ENCODE results near the gene MCCC1. TPM values are rescaled to one million over a fixed set of nuclear protein-coding genes. Genes with fewer than 3 reads are reported as not detected.

The MCCC1 gene
- total RNA-seq, 4 donors from 2014 or later: 21.9 to 50.0 (median 34.2) TPM

GRCh38 chr3:183132409-183132808 is 33.1 kb upstream of the MCCC1 start:
- H3K27ac ChIP-seq: no peak overlapping the region
- no peaks in the 10 kb centered on the region for H3K36me3 ChIP-seq
- no peak overlapping the region for H3K4me3 ChIP-seq
- TF ChIP-seq POLR2A (IDR thresholded peaks at IDR 0.05): no peak
- no peak for TF ChIP-seq CTCF (IDR thresholded peaks at IDR 0.05)
- H3K9me3 ChIP-seq: peaks cover 0 to 20% (median 0%) of the 10 kb centered on the region in 3 donors
- no peaks in the 10 kb centered on the region for H3K4me1 ChIP-seq
- 46 to 69% methylated on average over 6 of the region's 6 CpGs for WGBS, 2 donors
- no peaks in the 10 kb centered on the region for H3K27me3 ChIP-seq
- intact Hi-C loops (cut with DNase I): no loop called here
- DNase-seq: no peak

GRCh38 chr3:183131735-183132134 is 32.4 kb upstream of the MCCC1 start:
- no peaks in the 10 kb centered on the region for H3K27me3 ChIP-seq
- no peak overlapping the region for H3K27ac ChIP-seq
- TF ChIP-seq POLR2A (IDR thresholded peaks at IDR 0.05) (no peak), CTCF (IDR thresholded peaks at IDR 0.05) (no peak)
- no peaks in the 10 kb centered on the region for H3K4me1 ChIP-seq
- H3K9me3 ChIP-seq: peaks cover 0 to 20% (median 0%) of the 10 kb centered on the region in 3 donors
- 46 to 69% methylated on average over 4 of the region's 4 CpGs for WGBS, 2 donors
- H3K36me3 ChIP-seq: no peaks in the 10 kb centered on the region
- H3K4me3 ChIP-seq: no peak overlapping the region
- intact Hi-C loops (cut with DNase I): no loop called here
- no peak for DNase-seq

GRCh38 chr3:183131186-183131725 is 32.0 kb upstream of the MCCC1 start:
- intact Hi-C loops (cut with DNase I): no loop called here
- 64 to 71% methylated on average over 3 to 4 of the region's 4 CpGs for whole genome bisulfite sequencing, 2 donors
- TF ChIP-seq POLR2A (IDR thresholded peaks at IDR 0.05) (no peak), CTCF (IDR thresholded peaks at IDR 0.05) (no peak)
- H3K4me1 ChIP-seq: no peaks in the 10 kb centered on the region
- no peaks in the 10 kb centered on the region for H3K36me3 ChIP-seq
- no peak overlapping the region for H3K27ac ChIP-seq
- DNase-seq: no peak
- no peaks in the 10 kb centered on the region for H3K27me3 ChIP-seq
- H3K9me3 ChIP-seq: peaks cover 0 to 20% (median 0%) of the 10 kb centered on the region in 3 donors
- H3K4me3 ChIP-seq: no peak overlapping the region

- no peak for DNase-seq
- no peaks in the 10 kb centered on the region for H3K27me3 ChIP-seq
- 90% methylated on average over 1 of the region's 1 CpG for WGBS, 2 donors
- no peaks in the 10 kb centered on the region for H3K4me1 ChIP-seq
- intact Hi-C loops (cut with DNase I): no loop called here
- TF ChIP-seq POLR2A (IDR thresholded peaks at IDR 0.05) (no peak), CTCF (IDR thresholded peaks at IDR 0.05) (no peak)
- H3K36me3 ChIP-seq: no peaks in the 10 kb centered on the region
- H3K27ac ChIP-seq: no peak overlapping the region
- no peak overlapping the region for H3K4me3 ChIP-seq
- H3K9me3 ChIP-seq: peaks cover 0 to 20% (median 0%) of the 10 kb centered on the region in 3 donors
These were observed 29.9 kb upstream of the MCCC1 start for GRCh38 chr3:183129243-183129642.

GRCh38 chr3:183128709-183129108 is 29.4 kb upstream of the MCCC1 start:
- H3K4me3 ChIP-seq: no peak overlapping the region
- DNase-seq: no peak
- peaks cover 0 to 20% (median 0%) of the 10 kb centered on the region in 3 donors for H3K9me3 ChIP-seq
- no peaks in the 10 kb centered on the region for H3K27me3 ChIP-seq
- H3K36me3 ChIP-seq: no peaks in the 10 kb centered on the region
- TF ChIP-seq CTCF (IDR thresholded peaks at IDR 0.05) (no peak), POLR2A (IDR thresholded peaks at IDR 0.05) (no peak)
- no peaks in the 10 kb centered on the region for H3K4me1 ChIP-seq
- intact Hi-C loops (cut with DNase I): no loop called here
- H3K27ac ChIP-seq: no peak overlapping the region
- WGBS, 2 donors: 93 to 95% methylated on average over 3 of the region's 3 CpGs

Data from esophagus squamous epithelium (tissue), 5 donors.